SH-SY5Y (cell line): ENCODE measurements around the gene CNNM2.

Source experiments
- GATA2 ChIP-seq: IDR thresholded peaks from 2 replicates; pipeline ENCODE4 v1.6.1; 2011; ENCODE audit warnings: mild to moderate bottlenecking, low read depth, low read length
- GATA3 ChIP-seq: IDR thresholded peaks from 2 replicates; pipeline ENCODE4 v1.6.1; 2011; ENCODE audit warnings: low read depth, mild to moderate bottlenecking, low read length, moderate library complexity

Gene CNNM2

DNA sequence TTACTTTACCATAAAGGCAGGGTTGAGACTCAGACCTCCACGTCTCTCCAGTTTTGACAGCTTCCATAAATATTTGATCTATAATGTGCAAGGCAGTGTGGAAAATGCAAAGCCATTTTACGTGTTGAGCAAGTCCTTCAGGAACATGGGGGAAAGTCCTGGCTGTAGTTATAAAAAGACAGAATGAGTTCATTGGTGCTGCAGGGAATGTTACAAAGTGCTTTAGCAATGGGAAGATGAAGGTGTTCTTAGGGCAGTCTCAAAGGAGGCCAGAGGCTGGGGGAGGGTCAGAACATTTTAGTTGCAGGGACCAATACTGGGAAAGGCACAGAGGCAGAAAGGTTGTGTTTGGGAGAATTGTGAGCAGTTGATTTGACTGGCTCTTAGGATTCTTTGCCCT lies 27.9 kb downstream of the CNNM2 start:
- TF ChIP-seq GATA2 (no peak), GATA3 (no peak)

DNA sequence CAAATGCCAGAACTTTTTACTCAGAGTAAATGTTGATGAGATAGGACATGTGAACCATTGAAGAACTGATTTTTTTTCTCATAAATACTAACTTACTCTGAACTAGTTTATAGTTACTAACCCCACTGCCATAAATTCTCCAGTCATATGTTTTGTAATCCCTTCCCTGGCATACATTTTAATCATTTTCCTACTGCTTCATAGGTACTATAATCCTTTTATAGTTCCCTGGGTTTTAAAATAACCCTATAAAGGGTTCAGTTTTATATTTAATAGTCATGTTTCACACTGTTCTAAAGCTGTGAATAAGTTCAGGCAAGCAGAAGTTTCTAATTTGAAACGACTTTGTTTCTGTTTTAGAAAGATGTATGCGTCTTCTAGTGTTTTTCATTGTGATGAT lies 28.9 kb downstream of the CNNM2 start:
- TF ChIP-seq GATA2 (no peak), GATA3 (no peak)

DNA sequence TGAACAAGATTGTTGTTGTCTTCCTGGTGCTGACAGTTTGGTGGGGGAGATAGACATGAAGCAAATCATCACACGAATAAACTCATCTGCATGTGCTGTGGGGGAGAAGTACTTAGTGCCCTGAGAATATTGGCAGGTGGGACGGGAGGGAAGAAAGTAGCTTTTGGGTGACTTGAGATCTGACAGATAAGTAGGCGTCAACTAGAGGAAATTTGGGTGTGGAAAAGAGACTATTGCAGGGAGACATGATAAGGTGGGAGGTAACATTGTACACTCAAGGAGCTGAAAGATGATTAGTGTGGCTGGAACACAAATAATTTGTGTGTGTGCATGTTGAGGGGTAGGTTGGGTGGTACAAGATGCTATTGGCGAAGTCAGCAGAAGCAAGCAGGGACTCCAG lies 30.1 kb downstream of the CNNM2 start:
- TF ChIP-seq GATA3: no peak
- TF ChIP-seq GATA2: no peak

DNA sequence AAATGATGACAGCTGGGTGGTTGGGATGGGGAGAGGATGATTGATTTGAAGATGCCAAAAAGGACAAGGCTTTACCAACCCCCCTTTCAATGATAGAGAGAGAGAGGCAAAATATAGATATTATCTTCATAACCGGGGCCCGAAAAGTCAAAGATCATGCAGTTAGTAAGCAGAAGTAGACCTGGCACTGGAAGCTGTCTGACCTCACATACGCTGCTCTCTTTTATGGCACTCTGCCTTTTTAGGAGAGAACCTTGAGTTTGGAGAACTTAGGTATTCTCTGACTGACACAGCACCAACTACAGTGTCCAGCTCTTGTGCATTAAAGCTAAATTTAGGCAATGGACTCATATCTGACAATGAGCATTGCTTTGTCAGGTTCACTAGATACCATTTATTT lies 30.7 kb downstream of the CNNM2 start:
- TF ChIP-seq GATA2 (no peak), GATA3 (no peak)

DNA sequence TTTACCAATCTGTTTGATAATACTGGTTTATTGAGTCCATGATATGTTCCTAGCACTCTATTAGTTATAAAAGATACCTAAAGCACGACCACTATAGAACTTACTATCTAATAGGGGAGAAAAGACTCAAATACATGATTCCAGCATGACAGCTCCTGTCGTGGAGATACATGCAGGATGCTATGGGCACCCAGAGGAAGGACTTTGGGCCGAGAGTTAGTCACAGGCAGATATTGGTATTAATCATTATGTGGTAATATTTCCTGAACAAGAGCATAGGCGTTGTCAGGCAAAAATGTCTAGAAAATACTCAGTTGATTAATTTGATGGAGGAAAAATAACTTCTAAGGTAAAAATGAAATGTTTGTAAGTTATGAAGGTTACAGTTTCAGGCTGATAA lies 31.8 kb downstream of the CNNM2 start:
- no peak for TF ChIP-seq GATA2
- TF ChIP-seq GATA3: no peak

DNA sequence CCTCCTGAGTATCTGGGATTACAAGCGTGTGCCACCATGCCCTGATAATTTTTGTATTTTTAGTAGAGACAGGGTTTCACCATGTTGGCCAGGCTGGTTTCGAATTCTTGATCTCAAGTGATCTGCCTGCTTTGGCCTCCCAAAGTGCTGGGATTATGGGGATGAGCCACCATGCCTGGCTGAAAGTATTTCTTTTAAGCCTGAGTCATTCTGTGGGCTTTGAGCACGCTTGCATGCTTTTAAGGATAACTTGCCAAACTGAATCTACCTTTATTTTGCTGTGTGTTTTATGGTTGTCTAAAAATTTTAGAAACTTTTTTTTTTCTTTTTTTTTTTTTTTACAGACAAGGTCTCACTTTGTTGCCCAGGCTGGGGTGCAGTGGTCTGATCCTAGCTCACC lies 33.2 kb downstream of the CNNM2 start:
- TF ChIP-seq GATA2: no peak
- TF ChIP-seq GATA3: no peak

DNA sequence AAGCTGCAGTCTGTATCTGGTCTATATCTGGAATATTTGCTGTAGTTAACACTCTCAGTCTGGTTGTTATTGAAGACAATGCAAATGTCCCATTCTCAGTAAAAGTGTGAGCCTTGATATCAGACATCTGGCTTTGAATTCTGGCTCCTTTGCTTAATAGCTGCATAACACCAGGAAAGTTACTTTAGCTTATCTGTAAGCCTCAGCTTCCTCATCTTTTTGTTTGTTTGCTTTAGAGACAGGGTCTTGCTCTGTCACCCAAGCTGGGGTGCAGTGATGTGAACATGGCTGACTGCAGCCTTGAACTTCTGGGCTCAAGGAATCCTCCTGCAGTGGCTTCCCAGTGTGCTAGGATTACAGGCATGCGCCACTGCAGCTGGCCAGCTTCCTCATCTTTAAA lies 41.3 kb downstream of the CNNM2 start:
- TF ChIP-seq GATA3 (no peak), GATA2 (no peak)

DNA sequence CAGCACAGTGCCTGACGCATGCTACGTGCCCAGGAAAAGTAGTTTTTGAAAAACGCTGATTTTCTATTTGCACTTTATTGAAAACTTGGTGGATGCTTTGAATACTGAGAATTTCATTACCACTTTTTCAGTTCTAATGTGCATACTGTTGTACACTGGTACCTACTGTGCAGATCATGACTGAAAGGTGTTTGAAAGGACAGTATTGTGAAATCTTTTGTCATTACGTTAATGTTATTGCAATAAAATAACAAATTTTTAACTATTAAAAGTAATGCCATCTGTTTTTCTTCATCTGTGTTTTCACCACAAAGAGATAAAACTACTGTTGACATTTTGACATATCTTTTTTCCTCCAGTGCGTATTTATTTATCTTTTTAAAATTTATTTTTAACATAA lies 42.1 kb downstream of the CNNM2 start:
- no peak for TF ChIP-seq GATA2

DNA sequence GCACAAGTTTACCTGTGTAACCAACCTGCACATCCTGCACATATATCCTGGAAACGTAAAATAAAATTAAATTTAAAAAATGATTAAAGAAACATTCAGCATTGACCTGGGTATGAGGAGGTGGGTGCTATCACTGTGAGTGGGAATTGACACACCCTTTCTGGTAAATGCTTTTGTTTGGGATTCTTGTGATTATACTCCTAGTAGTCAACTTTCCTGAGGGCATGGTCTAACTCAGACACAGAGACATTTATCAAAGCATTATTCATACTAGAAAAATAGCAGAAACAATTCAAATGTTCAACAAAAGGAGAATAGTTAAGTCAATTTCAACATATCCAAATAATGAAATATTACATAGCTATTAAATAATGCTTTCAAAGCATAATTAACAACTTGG lies 44.2 kb downstream of the CNNM2 start:
- TF ChIP-seq GATA3: no peak
- TF ChIP-seq GATA2: no peak

DNA sequence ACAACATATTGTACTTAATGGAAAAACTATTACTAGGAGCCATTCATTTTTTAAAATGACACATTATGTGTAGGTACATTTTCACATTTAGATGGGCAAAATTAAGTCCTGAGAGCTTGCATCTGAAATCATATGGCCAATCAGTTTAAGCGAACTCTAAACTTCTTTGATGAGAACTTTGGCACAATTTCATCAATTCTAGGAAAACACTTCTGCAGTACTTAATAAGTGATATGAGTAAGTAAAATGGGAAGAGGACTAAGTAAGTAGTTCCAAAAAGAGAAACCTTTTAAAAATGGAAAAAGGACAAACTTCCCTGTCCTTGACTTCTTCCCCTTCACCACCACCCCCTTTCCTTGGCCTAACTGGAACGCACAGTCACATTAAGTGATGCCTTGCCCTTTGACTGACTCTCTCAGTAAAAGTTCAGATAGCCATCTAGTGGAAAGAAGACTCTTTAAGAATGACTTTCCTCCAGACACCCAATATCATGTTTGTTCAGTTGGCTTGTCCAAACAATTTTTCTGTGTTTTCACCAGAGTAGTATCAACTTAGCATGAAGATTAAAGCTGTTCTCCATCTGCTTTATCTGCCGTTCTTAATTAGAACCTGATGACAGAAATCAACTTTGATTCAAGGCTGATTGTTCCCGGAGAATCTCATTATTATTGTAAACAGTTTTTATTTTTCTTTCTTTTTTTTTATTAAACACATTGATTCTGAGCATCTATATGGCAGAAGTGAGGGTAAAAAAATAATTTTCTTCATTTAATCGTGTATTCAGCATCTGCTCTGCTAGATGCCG lies 45.1 kb downstream of the CNNM2 start:
- TF ChIP-seq GATA2: peak; percentile 93
- peak; percentile 82 for TF ChIP-seq GATA3

DNA sequence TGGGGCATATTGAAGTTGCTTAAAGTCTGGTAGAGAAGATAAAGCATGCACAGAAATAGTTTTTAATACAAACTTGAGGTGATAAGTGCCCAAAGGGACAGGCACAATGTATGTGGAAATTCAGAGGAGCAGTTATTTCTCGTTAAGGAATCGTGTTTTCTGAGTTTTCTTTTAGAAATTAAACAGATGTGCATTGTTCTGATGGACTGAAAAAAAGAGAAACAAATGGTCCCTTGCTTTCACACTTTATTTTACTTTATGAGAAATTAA lies 45.6 kb downstream of the CNNM2 start:
- no peak for TF ChIP-seq GATA2
- no peak for TF ChIP-seq GATA3

DNA sequence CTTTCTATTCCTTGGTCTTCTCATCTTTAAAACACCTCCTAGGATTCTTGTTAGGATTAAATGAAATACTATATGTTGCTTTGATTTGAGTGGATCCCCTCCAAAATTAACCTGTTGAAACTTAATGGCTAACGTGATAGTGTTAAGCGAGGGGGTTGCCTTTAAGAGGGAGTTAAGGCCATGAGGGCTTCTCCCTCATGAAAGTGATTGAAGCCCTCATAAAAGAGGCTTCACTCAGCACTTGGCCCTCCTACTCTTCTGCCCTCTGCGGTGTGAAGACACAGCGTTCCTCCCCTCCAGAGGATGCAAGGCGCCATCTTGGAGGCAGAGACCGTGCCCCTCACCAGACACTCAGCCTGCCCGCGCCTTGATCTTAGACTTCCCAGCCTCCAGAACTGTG lies 46.6 kb downstream of the CNNM2 start:
- TF ChIP-seq GATA3: no peak
- TF ChIP-seq GATA2: no peak

DNA sequence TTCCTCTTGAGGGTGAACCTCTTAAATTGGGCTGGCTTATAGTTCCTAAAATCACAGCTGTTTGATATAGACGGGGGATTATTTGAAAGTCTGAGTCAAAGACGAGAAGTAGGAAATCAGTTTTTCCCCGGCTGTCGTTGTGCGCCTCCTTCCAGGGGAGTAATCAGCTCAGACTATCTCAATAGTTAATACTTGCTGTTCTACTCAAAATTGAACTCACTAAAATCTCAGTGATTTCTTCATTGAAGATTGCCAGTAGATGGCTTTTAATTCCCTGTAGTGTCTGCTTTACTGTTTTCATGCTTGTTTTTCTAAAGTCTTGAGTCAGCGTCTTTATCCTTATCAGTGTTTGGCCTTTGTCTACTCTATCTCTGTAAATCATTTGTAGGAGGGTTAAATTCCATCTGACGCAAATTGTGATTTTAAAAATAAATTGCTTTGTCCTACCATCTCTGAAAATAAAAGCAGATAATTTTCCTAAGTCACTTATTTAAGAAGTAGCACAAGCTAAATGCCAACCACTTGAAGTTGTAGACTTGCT lies 47.3 kb downstream of the CNNM2 start:
- no peak for TF ChIP-seq GATA2
- no peak for TF ChIP-seq GATA3

DNA sequence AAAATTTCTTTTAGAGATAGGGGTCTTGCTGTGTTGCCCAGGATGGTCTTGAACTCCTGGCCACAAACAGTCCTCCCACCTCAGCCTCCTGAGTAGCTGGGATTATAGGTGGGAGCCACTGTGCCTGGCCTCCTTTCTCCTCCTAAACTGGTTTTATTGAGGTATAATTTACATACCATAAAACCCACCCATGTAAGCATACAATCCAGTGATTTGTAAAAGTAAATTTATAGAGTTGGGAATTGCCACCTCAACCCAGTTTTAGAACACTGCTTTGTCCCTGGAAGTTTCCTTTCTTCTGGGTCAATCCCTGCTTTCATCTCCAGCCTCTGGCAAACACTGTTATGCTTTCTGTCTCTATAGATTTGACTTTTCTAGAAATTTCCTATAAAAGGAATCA lies 49.0 kb downstream of the CNNM2 start:
- no peak for TF ChIP-seq GATA3
- no peak for TF ChIP-seq GATA2

DNA sequence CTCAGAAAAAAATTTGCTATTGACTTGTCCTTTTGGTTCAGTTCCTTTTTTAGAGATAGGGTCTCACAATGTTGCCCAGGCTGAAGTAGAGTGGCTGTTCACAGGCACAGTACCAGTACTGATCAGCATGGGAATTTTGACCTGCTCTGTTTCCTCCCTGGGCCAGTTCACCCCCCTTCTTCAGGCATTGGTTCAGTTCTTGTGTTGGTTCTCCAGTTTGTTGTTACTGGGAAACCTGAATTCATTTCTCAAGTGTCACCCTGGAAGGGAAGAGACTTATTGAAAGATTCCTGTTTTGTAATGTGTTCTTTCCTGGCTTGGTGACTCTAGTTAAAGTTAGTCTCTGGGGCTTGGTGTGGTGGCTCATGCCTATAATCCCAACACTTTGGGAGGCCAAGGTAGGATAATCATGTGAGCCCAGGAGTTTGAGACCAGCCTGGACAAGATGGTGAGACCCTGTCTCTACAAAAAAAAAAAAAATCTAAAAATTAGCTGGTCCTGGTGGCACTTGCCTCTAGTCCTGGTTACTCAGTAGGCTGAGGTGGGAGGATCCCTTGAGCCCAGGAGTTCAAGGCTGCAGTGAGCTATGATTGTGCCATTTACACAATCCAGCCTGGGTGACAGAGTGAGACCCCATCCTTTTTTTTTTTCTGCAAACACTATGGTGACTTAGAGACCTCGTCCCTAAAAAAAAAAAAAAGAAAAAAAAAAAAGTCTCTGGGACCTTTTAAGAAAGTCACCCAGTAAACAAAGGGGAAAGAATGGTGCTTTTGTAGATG lies 52.7 kb downstream of the CNNM2 start:
- TF ChIP-seq GATA2 (no peak), GATA3 (no peak)
